Upper lobe of left lung (tissue), 4 donors: ENCODE measurements around the gene UBE3D.

ENCODE experiments used
- EP300 ChIP-seq, 4 donors: sonication (generic); formaldehyde crosslinking; IDR thresholded peaks; one replicate each; pipeline ENCODE4 v1.5.1; 2017; ENCODE audit warnings: antibody characterized with exemption in 4 of 4, control low read depth in 2 of 4
- POLR2A ChIP-seq, 4 donors: fragments of 450-650 bp; IDR thresholded peaks; one replicate each; pipeline ENCODE4 v1.5.1; 2016 to 2017; ENCODE audit warnings: antibody characterized with exemption in 4 of 4, mild to moderate bottlenecking in 2 of 4
- POLR2AphosphoS5 ChIP-seq, 2 donors: sonication (generic); formaldehyde crosslinking; IDR thresholded peaks; one replicate each; pipeline ENCODE4 v1.5.1; 2017; ENCODE audit warnings: antibody characterized with exemption in 2 of 2
- TF ChIP-seq, protein P1 (sequence below), 6 experiments: fragments of 450-650 bp in 4 of 6; fragments of 200-600 bp in 2 of 6; sonication (generic) in 2 of 6; IDR thresholded peaks; one replicate each; pipeline ENCODE4 v1.5.1; 2016 to 2019; ENCODE audit warnings: antibody characterized with exemption in 6 of 6

DNA sequence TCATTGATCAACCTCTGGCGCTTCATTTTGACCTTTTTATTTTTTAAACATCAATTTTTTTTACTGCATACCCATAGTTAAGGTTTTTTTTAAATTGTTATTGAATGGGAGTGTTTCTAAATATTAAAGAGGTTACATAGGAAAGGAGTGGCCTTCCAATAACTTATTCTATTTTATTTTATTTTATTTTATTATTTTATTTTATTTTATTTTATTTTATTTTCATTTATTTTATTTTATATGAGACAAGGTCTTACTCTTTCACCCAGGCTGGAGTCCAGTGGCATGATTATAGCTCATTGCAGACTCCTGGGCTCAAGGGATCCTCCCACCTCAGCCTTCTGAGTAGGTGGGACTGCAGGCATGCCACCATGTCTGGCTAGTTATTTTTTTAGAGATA is 32.0 kb upstream of the UBE3D start:
- TF ChIP-seq POLR2A (IDR thresholded peaks at IDR 0.05), result no peak
- TF ChIP-seq, protein P1, sequence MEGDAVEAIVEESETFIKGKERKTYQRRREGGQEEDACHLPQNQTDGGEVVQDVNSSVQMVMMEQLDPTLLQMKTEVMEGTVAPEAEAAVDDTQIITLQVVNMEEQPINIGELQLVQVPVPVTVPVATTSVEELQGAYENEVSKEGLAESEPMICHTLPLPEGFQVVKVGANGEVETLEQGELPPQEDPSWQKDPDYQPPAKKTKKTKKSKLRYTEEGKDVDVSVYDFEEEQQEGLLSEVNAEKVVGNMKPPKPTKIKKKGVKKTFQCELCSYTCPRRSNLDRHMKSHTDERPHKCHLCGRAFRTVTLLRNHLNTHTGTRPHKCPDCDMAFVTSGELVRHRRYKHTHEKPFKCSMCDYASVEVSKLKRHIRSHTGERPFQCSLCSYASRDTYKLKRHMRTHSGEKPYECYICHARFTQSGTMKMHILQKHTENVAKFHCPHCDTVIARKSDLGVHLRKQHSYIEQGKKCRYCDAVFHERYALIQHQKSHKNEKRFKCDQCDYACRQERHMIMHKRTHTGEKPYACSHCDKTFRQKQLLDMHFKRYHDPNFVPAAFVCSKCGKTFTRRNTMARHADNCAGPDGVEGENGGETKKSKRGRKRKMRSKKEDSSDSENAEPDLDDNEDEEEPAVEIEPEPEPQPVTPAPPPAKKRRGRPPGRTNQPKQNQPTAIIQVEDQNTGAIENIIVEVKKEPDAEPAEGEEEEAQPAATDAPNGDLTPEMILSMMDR (IDR thresholded peaks at IDR 0.05), result no peak
- TF ChIP-seq EP300 (IDR thresholded peaks at IDR 0.05), result no peak
- no peak for TF ChIP-seq POLR2AphosphoS5 (IDR thresholded peaks at IDR 0.05)
